ENCODE measurements around the gene MAPK4.

The MAPK4 gene

DNA sequence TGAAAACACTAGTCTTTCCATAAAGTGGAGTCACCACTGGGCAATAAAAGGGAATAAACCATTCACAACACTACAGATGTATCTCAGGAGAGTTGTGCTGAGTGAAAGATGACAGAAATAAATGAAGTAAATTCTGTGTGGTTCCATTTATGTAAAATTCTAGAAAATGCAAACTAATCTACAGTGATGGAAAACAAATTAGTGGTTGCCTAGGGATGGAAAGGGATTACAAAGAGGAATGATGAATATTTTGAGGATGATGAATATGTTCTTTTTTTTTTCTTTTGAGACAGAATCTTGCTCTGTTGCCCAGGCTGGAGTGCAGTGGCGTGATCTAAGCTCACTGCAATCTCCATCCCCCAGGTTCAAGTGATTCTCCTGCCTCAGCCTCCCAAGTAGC lies 123.0 kb downstream of the MAPK4 start:
- Histone ChIP-seq H3K9me3 (ENCODE audit: insufficient read depth, low read length) (no peaks in the 10 kb centered on the region), H3K4me1 (ENCODE audit: low read length) (no peaks in the 10 kb centered on the region), H3K27me3 (ENCODE audit: low read depth, low read length) (peaks cover 48% of the 10 kb centered on the region), H3K4me2 (ENCODE audit: low read length) (no peak overlapping the region), H2AFZ (ENCODE audit: low read depth, low read length) (no peak overlapping the region), H3K36me3 (replicated peaks; ENCODE audit: low read depth, low read length) (no peaks in the 10 kb centered on the region), H4K20me1 (ENCODE audit: insufficient read depth, low read length) (no peaks in the 10 kb centered on the region), H3K27ac (ENCODE audit: low read length) (no peak overlapping the region), H3K79me2 (ENCODE audit: low read length) (no peaks in the 10 kb centered on the region), H3K9ac (ENCODE audit: low read length) (no peak overlapping the region), H3K4me3 (ENCODE audit: low read length) (no peak overlapping the region)
- no peak for TF ChIP-seq EZH2phosphoT487 (IDR thresholded peaks at IDR 0.05; ENCODE audit: low read depth)
- TF ChIP-seq, protein P1, sequence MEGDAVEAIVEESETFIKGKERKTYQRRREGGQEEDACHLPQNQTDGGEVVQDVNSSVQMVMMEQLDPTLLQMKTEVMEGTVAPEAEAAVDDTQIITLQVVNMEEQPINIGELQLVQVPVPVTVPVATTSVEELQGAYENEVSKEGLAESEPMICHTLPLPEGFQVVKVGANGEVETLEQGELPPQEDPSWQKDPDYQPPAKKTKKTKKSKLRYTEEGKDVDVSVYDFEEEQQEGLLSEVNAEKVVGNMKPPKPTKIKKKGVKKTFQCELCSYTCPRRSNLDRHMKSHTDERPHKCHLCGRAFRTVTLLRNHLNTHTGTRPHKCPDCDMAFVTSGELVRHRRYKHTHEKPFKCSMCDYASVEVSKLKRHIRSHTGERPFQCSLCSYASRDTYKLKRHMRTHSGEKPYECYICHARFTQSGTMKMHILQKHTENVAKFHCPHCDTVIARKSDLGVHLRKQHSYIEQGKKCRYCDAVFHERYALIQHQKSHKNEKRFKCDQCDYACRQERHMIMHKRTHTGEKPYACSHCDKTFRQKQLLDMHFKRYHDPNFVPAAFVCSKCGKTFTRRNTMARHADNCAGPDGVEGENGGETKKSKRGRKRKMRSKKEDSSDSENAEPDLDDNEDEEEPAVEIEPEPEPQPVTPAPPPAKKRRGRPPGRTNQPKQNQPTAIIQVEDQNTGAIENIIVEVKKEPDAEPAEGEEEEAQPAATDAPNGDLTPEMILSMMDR (IDR thresholded peaks at IDR 0.05; ENCODE audit: low read depth, low read length), result no peak

DNA sequence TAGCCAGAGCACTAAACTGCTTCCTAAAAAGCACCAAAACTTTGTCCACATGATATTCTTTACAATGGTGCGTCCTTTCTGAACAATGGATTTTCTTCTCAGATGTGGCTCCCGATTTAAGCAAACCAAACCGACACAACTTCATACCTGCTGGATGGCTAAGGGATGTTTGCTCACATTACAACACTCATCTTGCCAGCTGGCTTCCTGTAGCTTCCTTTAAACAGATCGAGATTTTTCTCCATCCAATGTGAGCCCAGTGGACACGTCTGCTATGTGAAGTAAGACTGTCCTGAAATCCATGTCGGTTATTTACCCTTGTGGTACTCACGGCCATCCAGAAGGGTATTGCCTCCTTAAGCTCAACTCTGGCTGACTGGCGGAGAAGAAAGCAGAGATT lies 126.5 kb downstream of the MAPK4 start:
- peaks cover 69% of the 10 kb centered on the region for H3K27me3 ChIP-seq (ENCODE audit: low read depth, low read length)
- H3K79me2 ChIP-seq (ENCODE audit: low read length), result no peaks in the 10 kb centered on the region
- H3K9ac ChIP-seq (ENCODE audit: low read length), result no peak overlapping the region
- no peaks in the 10 kb centered on the region for H3K9me3 ChIP-seq (ENCODE audit: insufficient read depth, low read length)
- TF ChIP-seq, protein P1 (IDR thresholded peaks at IDR 0.05; ENCODE audit: low read depth, low read length), result no peak
- TF ChIP-seq EZH2phosphoT487 (IDR thresholded peaks at IDR 0.05; ENCODE audit: low read depth), result no peak
- no peak overlapping the region for H3K4me2 ChIP-seq (ENCODE audit: low read length)
- no peak overlapping the region for H2AFZ ChIP-seq (ENCODE audit: low read depth, low read length)
- no peaks in the 10 kb centered on the region for H4K20me1 ChIP-seq (ENCODE audit: insufficient read depth, low read length)
- H3K36me3 ChIP-seq (replicated peaks; ENCODE audit: low read depth, low read length), result no peaks in the 10 kb centered on the region
- H3K27ac ChIP-seq (ENCODE audit: low read length), result no peak overlapping the region
- no peaks in the 10 kb centered on the region for H3K4me1 ChIP-seq (ENCODE audit: low read length)
- no peak overlapping the region for H3K4me3 ChIP-seq (ENCODE audit: low read length)

DNA sequence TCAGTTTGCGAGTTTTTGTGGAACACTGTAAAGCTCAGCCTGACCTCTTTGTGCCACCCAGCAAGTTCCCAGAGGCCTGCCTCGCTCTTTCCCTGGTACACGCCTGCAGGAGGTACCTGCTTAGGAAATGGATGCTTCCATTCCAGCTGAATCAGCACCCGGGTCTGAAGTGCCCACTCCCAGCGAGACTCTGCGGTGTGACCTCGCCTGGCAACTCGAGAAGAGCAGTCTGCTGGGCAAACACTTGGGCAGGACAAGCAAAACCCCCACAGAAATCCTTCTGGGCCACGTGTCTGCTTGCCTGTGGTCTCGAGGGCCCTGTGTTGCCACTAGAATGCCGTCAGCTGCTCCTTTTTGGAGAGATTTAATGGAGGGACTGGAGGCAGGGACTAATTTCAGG lies 127.6 kb downstream of the MAPK4 start:
- Histone ChIP-seq H3K36me3 (replicated peaks; ENCODE audit: low read depth, low read length) (no peaks in the 10 kb centered on the region), H3K9ac (ENCODE audit: low read length) (no peak overlapping the region), H3K4me1 (ENCODE audit: low read length) (no peaks in the 10 kb centered on the region), H4K20me1 (ENCODE audit: insufficient read depth, low read length) (no peaks in the 10 kb centered on the region), H3K9me3 (ENCODE audit: insufficient read depth, low read length) (no peaks in the 10 kb centered on the region), H3K27ac (ENCODE audit: low read length) (no peak overlapping the region), H3K27me3 (ENCODE audit: low read depth, low read length) (peaks cover 73% of the 10 kb centered on the region), H3K79me2 (ENCODE audit: low read length) (no peaks in the 10 kb centered on the region), H2AFZ (ENCODE audit: low read depth, low read length) (no peak overlapping the region), H3K4me2 (ENCODE audit: low read length) (no peak overlapping the region), H3K4me3 (ENCODE audit: low read length) (no peak overlapping the region)
- TF ChIP-seq, protein P1 (IDR thresholded peaks at IDR 0.05; ENCODE audit: low read depth, low read length), result no peak
- TF ChIP-seq EZH2phosphoT487 (IDR thresholded peaks at IDR 0.05; ENCODE audit: low read depth), result no peak

DNA sequence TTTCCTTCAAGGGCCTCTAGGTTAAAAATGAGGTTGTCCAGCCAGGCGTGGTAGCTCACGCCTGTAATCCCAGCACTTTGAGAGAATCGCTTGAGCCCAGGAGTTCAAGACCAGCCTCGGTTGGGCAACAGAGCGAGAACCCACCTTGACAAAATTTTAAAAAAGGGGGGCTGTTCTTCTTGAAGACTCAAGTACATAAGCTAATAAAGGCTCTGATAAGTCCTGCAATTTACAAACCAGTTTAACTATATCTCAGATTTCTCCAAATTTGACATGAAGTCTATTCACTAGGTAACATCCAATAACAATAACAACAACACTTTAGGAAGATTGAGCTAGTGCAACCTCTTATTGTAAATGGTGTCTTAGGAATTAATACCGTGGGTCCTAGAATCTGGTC lies 129.7 kb downstream of the MAPK4 start:
- H2AFZ ChIP-seq (ENCODE audit: low read depth, low read length), result no peak overlapping the region
- no peaks in the 10 kb centered on the region for H3K9me3 ChIP-seq (ENCODE audit: insufficient read depth, low read length)
- TF ChIP-seq EZH2phosphoT487 (IDR thresholded peaks at IDR 0.05; ENCODE audit: low read depth), result no peak
- TF ChIP-seq, protein P1 (IDR thresholded peaks at IDR 0.05; ENCODE audit: low read depth, low read length), result no peak
- H3K4me2 ChIP-seq (ENCODE audit: low read length), result no peak overlapping the region
- H3K4me1 ChIP-seq (ENCODE audit: low read length), result no peaks in the 10 kb centered on the region
- H3K27ac ChIP-seq (ENCODE audit: low read length), result no peak overlapping the region
- H3K9ac ChIP-seq (ENCODE audit: low read length), result no peak overlapping the region
- H4K20me1 ChIP-seq (ENCODE audit: insufficient read depth, low read length), result no peaks in the 10 kb centered on the region
- peaks cover 74% of the 10 kb centered on the region for H3K27me3 ChIP-seq (ENCODE audit: low read depth, low read length)
- H3K36me3 ChIP-seq (replicated peaks; ENCODE audit: low read depth, low read length), result no peaks in the 10 kb centered on the region
- H3K4me3 ChIP-seq (ENCODE audit: low read length), result no peak overlapping the region
- no peaks in the 10 kb centered on the region for H3K79me2 ChIP-seq (ENCODE audit: low read length)

Data from OCI-LY3 (cell line).